Midbrain (tissue), 1 donor: Measurements from ENCODE around the gene CDC16.
A peak's percentile ranks its signal among the peaks of the same experiment; 100 is the strongest.
"Not testable (repeated sequence)": the region's sequence is repeated elsewhere in the genome, so short reads cannot be mapped to it uniquely, and the experiment has no call there.

Experiments
- DNase-seq: peaks from one replicate; lab custom pipeline; 2025; lab: John Stamatoyannopoulos, UW

Gene CDC16

DNA sequence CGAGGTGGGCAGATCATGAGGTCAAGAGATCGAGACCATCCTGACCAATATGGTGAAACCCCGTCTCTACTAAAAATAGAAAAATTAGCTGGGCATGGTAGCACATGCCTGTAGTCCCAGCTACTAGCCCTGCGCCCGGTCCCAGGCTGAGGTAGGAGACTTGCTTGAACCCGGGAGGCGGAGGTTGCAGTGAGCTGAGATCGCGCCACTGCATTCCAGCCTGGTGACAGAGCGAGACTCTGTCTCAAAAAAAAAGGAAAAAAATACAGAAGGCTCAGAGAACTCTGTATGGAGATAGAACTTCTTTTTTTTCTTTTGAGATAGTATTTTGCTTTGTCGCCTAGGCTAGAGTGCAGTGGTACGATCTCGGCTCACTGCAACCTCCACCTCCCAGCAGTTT is 29.6 kb downstream of the CDC16 start:
- not testable (repeated sequence) for DNase-seq

DNA sequence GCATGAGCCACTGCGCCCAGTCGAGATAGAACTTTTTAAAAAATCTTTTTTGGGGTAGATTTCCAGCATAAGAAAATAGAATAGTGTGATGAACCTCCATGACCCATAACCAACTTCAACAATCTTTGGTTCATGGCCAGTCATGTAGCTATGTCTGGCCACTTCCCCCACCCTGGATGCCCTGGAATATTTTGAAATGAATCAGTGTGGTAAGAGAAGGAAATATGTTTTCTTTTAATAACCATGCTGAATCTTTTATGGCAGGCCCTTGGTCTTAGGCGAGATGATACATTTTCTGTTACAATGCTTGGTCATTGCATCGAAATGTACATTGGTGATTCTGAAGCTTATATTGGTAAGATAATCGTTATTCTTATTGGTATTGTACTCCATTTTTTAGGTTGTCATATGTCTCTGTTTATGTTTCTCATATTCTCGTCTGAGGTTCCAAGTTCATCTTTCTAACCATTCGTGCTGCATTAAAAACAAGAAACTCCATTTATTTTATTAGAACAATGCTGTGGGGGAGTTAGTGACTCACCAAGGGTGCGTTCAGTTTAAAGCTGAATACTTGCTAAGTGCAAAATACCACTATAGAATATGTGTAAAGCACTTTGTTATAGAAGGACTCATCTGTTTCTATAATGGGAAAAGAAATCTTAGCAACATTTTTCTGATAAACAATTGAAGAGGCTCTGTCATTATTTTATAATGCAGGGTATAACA is 30.4 kb downstream of the CDC16 start:
- DNase-seq: no peak

DNA sequence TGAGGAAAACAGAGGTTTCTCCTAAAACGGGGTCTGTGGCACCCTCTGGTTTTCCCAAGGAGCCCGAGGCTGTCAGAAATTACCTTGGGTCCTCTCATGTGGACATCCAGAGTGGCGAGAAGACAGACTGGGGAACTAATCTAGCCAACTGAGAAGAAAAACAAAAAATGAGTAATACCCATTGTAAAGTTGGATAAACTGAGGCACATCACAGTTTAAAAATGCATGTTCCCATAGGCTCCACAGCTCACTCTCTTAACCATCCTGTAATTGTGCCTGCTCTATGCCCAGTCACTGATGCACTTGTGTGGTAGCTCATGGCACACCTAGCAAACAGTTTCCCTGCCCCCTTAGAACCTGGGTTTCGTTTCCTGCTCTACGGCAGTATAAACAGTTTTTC is 31.5 kb downstream of the CDC16 start:
- no peak for DNase-seq

DNA sequence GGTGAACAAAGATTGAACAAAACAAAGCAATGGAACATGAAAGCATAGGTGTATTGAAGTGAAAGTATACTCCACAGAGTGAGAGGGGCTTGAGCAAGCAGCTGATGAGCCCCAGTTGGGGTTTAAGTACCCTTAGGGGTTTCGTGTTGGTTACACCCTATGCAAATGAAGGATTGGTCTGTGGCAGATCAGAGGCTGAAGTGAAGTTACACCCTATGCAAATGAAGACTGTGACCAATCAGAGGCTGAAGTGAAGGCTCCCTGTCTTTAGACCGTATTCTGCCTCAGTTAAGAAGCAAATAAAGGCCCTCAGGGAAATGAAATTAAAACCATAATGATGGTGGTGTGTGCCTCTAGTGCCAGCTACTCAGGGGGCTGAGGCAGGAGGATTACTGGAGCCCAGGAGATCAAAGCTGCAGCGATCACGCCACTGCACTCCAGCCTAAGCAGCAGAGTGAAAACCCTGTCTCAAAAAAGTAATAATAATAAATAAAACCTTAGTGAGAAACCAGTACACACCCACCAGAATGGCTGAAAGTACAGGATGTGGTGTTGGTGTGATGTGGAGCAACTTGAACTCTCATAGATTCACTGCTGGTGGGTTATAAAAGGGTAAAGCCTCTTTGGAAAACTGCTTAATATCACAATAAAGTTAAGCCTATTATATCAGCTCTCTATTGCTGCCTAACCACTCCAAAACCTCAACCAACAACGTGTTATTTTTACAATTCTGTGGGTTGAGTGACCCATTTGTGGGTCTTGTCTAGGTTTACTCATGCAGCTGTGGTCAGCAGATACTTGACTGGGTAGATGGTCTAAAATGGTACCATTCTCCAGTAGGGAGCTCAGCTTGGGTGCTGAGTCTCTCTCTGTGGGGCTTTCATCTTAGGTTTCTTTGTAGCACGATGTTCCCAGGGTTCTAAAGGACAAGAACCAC is 33.9 kb downstream of the CDC16 start:
- DNase-seq: no peak

DNA sequence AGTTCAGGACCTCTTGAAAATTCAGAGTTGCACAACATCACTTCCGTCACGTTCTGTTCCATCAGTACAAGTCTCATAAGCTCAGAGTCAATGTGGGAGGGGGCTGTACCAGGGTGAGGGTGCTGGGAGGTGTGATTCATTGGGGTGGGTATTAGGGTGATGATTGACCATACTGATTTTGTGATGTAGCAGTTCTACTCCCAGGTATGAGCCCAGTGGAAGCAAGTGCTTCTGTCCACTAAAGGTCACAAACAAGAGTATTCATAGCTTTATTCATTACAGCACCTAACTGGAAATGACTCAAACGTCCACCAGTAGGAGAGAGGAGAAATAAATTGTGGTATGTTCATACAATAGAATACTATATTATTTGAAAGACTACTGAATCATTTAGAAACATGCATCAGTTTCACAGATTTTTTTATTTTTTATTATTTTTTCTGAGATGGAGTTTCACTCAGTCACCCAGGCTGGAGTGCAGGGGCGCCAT is 34.6 kb downstream of the CDC16 start:
- no peak for DNase-seq

DNA sequence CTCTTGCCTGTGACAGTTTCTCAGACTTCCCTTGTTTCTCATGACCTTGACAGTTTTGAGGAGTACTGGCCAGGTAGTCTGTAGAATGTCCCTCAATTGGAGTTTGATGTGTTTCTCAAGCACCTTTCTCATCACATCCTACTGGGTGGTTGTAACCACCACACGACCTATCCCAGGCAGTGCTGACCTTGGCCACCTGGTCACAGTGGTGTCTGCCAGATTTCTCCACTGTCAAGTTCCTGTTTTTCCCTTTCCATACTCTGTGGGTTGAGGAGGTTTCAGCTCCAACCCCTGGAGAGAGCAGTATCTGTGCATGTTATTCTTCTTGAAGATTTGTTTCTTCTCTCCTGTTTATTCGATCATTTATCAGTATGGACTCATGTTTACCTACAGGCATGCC is 38.3 kb downstream of the CDC16 start:
- no peak for DNase-seq

DNA sequence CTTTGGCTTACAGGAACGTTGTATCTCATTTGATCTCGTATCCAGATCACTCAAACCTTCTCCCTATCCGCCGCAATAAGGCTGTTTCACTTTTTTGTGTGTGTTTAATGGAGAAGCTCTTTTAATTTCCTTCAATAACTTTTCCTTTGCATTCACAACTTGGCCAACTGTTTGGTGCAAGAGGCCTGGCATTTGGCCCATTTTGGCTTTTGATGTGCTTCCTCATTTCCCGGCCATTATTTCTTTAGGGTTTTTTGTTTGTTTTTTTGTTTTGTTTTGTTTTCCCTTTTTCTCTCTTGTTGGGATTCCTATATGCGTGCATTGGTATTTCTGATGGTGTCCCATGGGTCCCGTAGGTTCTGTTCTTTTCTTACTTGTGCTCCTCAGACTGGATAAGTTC is 40.6 kb downstream of the CDC16 start:
- peak; percentile 8 for DNase-seq

DNA sequence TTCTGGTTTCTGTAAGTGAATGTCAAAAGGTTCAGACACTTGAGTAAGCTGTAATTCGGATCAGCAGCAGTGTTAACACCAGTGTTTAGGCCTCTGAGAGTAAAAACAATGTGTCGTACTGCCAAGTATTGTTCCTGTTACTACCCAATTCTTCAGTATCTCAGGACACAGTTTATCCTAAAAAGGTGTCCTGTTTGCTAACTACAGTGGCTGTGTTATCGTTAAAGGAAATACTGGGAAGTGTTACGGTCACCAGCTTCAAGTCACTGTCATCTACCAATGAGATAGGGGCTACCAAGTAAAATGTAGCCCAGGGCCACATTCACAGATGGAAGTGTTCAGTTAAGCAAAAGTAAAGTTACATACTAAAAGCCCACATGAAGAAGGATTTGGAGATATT is 44.4 kb downstream of the CDC16 start:
- DNase-seq: no peak

DNA sequence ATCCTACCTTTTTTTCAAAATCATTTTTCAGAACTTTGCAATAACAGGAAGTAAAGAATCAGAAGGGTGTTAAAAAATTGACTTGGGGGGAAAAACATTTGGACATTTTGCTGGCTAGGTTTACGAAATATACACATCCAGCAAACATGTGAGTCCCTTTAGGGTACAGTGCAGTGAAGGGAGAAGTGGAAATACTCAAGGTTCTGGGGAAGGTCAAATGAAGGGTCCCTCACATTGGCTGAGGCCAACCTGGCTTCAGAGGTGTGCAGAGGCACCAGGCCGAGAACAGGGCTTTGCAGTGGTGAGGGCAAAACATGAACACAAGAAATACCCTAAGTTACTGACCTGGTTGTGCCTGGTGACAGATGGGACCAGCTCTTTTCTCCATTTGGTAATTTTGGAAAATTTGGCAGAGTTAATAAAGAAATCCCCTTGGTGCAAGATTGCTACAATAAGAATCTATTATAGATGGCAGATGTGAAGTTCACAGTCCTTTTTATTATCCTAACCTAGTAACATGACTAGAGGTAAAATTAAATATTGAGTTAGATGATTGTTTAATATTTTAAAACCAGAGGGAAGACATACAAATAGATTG is 45.2 kb downstream of the CDC16 start:
- no peak for DNase-seq

DNA sequence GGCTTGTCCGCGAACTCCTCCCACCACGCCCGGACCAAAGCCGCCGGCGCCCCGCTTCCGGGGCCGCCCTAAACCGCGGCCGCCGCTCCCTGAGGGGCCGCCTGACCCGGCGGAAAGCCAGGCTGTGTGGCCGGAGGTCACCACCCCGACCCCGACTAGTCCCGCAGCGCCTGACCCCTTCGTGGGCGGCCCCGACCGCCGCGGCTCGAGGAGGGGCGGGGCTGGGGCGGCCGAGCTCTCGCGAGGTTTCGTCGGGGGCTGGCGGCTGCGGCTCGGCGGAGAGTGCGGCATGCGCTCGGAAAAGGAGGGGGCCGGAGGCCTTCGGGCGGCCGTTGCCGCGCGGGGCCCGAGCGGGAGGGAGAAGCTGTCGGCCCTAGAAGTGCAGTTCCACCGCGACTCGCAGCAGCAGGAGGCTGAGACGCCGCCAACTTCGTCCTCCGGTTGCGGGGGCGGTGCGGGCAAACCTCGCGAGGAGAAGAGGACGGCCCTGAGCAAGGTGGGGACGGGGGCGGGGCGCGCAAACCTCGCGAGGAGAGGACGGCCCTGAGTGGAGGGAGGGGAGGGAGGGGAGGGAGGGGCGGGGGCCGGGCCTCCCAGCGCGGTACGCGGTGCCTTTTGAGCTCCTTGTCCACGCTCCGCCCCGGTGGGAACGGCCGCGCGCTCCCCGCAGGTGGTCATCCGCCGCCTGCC is 46.8 kb downstream of the CDC16 start, which contains the start of gene UPF3A:
TSS of gene UPF3A (plus strand) at position 251 of the 690 bp plus-strand sequence. CDS start at position 290, 39 bp downstream.
- DNase-seq: peak; percentile 90

DNA sequence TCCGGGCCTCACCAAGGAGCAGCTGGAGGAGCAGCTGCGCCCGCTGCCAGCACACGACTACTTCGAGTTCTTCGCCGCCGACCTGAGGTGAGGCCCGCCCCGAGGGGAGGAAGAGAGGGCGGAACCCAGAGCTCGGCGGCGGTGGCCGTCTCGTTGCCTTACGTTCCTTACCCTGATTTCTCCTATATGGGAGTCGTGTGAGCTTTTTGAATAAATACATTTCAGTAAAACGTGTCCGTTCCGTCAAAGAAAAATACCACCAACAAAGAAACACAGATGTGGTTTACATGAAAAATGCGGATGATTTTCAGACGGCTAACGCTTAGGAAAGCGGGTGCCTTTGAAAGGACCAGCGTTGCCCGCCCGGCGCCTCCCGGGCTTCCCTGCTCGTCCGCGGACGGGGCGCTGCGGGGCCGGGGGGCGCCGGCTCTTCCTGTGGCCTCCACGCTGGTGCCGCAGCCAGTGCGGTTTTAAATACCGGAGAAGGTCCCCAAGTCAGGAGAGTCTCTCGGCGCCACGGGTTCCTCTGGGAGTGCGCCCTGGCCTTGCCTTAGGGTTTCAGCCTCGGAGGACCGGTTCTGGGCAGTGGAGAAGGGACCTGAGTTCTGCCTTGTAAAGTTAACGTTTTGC is 47.5 kb downstream of the CDC16 start:
- peak; percentile 69 for DNase-seq

DNA sequence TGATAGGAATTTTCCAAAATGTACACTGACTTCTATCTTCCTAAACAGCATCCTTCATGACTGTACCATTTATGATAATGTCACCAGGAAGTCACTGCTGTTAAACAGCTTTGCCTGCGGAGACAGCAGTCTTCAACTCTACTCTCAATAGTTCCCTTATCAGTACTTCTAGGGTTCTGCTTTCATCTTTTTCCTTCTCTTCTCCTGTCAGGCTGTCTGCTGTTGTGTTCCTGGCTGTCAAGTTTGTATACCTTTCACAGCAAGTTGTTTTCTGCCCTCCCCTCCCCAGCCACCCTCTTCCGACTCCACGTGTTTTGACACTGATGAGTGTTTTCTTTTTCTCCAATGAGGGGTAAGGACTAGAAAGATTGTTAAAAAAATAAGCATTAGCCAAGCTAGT is 48.9 kb downstream of the CDC16 start:
- no peak for DNase-seq

DNA sequence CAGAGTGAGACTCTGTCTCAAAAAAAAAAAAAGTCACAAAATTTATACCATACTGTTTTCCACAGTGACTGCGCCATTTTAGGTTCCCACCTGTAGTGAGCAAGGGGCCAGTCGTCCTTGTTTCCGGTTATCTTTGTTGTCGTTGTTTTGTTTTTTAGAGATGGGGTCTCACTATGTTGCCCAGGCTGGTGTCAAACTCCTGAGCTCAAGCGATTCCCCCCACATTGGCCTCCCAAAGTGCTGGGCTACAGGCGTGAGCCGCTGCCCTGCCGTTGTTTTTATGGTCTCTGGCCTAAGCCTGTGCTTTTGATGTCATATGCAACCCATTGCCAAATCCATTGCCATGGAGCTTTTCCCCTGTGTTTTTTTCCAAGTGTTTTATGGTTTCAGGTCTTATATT is 50.0 kb downstream of the CDC16 start:
- DNase-seq: no peak

DNA sequence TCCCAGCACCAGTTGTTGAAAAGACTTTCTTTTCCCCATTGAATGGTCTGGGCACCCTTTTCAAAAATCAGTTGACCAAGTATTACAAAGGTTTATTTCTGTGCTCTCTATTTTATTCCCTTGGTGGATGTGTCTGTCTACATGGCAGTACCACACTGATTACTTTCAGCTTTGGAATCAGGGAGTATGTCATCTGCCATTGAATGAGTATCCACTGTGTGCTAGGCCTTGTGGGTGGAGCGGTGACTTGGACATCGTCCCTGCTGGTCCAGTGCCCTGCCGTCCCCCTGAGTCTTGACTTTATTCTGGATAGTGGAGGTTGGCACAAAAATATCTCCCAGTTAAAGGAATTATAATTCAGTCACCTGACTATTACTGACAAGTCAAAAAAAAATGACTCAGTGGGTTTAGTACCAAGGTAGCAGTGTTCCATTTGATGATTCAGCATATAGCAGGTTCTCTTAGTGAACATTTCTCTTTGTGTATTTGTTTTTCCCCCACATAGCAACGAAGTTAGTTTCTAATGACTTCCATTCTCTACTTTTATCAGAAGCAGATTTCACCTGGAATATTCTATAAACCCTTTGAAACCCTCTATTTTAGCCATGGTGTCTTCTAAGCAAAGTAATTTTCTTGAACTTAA is 50.6 kb downstream of the CDC16 start:
- DNase-seq: no peak

DNA sequence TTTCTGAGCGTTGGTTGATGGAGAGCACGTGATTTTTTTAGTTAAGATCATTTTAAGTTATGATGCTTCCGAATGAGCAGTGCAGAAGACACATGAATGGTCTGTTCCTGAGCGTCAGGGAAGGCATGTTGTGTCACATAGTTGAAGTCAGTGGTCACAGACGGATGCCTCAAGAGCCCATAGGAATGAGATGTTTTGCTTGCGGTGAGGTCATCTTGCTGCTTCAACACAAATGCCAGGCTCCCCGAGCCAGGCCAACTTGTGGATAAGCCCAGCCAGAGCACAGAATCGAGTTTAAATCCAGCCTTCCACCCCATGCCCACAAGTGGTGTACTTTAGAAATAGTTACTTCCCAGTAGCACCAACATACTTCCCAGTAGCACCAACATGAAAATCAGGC is 52.1 kb downstream of the CDC16 start:
- DNase-seq: no peak

DNA sequence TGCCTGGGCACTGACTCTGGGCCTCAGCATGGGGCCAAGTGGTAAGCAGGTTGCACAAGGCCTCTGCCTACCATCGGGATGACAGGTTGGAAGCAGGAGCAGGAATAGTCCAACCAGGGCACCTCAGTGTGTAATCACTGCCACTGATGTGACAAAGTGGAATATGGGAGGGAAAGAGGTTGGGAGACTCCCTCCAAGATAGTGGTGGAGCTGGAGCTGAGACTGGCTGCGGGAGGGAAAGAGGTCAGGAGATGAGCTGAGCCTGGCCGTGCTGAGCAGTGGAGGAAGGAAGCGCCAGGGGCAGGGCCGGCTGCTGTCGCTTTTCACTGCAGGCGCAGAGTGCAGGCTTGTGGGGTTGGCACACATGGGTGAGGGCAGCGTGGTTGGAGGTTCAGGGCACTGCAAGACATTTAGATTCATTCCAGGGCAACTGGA is 53.5 kb downstream of the CDC16 start:
- DNase-seq: no peak

DNA sequence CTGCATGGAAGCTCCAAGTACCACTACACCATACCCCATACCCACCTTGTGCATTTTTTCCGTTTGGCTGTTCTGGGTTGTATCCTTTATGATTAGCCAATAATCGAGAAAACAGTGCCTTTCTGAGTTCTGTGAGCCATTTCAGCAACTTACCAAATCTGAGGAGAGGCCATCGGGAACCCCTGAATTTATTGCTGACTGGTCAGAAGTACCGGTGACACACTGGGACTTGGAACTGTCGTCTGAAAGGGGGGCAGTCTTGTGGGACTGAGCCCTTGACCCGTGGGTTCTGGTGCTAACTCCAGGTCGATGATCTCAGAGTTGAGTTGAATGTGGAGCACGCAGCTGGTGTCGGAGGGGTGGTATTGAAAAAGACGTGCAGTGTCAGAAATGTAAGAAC is 61.8 kb downstream of the CDC16 start:
- no peak for DNase-seq

DNA sequence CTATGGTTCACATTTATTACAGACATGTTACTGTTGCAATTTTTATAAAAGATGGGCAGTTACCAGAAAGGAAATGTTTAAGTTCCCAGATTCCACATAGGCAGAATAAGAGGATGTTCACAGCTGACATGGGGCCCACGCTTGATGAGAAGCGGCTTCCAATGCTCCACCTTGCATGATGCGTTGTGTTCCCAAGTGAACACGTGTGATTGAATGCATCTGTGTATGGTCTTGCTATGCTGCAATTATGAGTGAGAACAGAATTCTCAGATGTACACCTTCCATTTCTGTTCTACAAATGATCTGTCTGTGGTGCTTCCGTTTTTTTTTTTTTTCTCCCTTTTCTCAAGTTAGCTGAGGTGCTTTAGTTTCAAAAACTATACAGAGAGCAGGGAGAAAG is 62.2 kb downstream of the CDC16 start:
- no peak for DNase-seq

DNA sequence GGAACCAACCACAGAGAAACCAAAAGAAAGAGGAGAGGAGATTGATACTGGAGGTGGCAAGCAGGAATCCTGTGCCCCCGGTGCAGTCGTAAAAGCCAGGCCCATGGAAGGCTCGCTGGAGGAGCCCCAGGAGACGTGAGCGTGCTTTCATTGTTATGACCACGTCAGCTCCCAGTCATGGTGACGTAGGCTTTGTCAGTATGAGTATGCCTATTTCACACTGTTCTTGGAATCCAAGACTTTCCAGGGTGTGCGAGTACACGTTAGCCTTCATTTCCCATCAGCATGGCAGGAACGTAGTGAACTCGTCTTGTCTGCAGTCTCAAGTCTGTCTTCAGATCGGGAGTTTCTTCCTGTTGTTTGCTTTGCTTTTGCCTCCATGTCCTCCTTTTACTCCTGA is 64.2 kb downstream of the CDC16 start:
- DNase-seq: no peak

DNA sequence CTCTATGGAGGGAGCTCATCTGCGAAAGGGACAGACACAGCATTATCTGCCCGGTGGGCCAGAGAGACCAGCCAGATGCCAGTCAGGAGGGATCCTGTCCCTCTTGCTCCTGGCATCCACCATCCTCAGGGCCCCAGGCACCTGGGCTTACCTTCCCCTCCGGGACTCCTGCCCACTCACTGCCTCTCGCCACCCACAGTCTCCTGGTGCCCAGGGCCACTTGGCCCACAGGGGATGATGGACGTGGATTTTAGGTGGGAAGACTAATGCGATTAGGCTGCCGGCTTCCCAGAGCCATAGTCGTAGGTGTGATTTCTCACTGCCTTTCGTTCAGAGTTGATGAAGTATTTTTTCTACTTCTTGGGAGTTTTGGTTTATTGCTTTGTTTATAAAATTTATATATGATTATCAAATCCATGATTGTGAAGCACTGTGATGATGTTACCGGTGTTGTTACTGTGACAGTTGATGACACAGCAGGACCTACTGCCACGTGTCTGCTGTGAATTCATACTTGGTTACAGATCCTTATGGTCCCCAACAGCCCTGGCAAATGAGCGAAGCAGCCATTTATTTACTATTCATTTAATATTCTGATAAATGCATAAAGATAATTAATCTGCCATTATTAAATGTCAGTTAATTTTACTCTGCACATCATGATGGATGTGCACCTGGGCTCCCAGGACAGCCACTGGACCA is 65.1 kb downstream of the CDC16 start:
- no peak for DNase-seq
